Measurements from ENCODE around the gene NUTM2D.
"Not testable (repeated sequence)": the region's sequence is repeated elsewhere in the genome, so short reads cannot be mapped to it uniquely, and the experiment has no call there.

DNA sequence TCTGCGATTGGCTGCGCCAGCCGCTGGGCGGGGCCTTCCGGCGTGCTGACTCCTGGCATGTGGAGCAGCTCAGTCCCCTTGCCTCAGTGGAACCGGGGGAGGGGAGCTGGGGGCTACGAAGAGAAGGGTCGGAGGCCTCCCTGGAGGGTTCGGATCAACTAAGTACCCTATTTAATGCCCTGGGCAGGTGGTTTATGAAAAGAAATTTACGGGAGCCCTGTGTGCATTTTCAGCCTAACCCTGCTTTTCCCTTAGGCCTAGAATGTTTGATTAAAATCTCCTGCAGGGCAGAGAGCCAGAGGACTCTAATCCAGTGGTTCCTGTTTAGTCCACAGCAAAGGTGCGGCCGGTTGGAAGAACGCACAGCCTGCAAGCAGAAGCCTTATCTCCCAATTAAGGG lies 33.8 kb downstream of the NUTM2D start:
- TF ChIP-seq, protein P1, sequence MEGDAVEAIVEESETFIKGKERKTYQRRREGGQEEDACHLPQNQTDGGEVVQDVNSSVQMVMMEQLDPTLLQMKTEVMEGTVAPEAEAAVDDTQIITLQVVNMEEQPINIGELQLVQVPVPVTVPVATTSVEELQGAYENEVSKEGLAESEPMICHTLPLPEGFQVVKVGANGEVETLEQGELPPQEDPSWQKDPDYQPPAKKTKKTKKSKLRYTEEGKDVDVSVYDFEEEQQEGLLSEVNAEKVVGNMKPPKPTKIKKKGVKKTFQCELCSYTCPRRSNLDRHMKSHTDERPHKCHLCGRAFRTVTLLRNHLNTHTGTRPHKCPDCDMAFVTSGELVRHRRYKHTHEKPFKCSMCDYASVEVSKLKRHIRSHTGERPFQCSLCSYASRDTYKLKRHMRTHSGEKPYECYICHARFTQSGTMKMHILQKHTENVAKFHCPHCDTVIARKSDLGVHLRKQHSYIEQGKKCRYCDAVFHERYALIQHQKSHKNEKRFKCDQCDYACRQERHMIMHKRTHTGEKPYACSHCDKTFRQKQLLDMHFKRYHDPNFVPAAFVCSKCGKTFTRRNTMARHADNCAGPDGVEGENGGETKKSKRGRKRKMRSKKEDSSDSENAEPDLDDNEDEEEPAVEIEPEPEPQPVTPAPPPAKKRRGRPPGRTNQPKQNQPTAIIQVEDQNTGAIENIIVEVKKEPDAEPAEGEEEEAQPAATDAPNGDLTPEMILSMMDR (IDR thresholded peaks at IDR 0.05; ENCODE audit: low read length) = not testable (repeated sequence)
- TF ChIP-seq EZH2 (optimal IDR thresholded peaks at IDR 0.05; ENCODE audit: low read depth, low read length); EZH2phosphoT487 (IDR thresholded peaks at IDR 0.05; ENCODE audit: low read length): not testable (repeated sequence)
